Lung (tissue), 12 donors: ENCODE results near the gene TUG1. TPM values are rescaled to one million over a fixed set of nuclear protein-coding genes. Genes with fewer than 3 reads are reported as not detected.

Source experiments
- ATAC-seq: fragments of 200-7000 bp; cut with Tn5 transposase; one replicate; pipeline ENCODE4 v1.9.1; 2020; ENCODE audit warnings: moderate number of reproducible peaks; ENCODE audit not compliant: insufficient read depth, low FRiP score
- DNase-seq, 3 donors: peaks; one replicate each; pipeline ENCODE4 v3.0.0-alpha.2; 2013 to 2017
- H3K27ac ChIP-seq, 2 donors: one replicate each; pipeline ENCODE4 v1.5.1; 2013; ENCODE audit warnings: mild to moderate bottlenecking in 2 of 2, moderate library complexity in 2 of 2, control low read depth in 1 of 2, inconsistent platforms in 1 of 2, low read depth in 1 of 2, low read length in 1 of 2
- H3K27me3 ChIP-seq, 3 donors: one replicate each; pipeline ENCODE4 v1.5.1; 2013; ENCODE audit warnings: low read length in 2 of 3; ENCODE audit not compliant: control insufficient read depth in 3 of 3, insufficient read depth in 3 of 3
- H3K36me3 ChIP-seq, 4 donors: one replicate each; pipeline ENCODE4 v1.5.1; 2013; ENCODE audit warnings: low read length in 4 of 4, mild to moderate bottlenecking in 1 of 4, moderate library complexity in 1 of 4; ENCODE audit not compliant: control insufficient read depth in 4 of 4, insufficient read depth in 4 of 4
- H3K4me1 ChIP-seq, 5 donors: one replicate each; pipeline ENCODE4 v1.5.1; 2013; ENCODE audit warnings: low read length in 5 of 5, mild to moderate bottlenecking in 2 of 5, moderate library complexity in 1 of 5; ENCODE audit not compliant: control insufficient read depth in 5 of 5, insufficient read depth in 5 of 5
- H3K4me3 ChIP-seq: one replicate; pipeline ENCODE4 v1.5.1; 2013; ENCODE audit warnings: mild to moderate bottlenecking, control low read depth, moderate library complexity
- H3K9ac ChIP-seq, 2 donors: one replicate each; pipeline ENCODE4 v1.5.1; 2013; ENCODE audit warnings: low read length in 2 of 2, control low read depth in 1 of 2; ENCODE audit not compliant: insufficient read depth in 1 of 2
- H3K9me3 ChIP-seq, 4 donors: one replicate each; pipeline ENCODE4 v1.5.1; 2013; ENCODE audit warnings: low read length in 3 of 4, mild to moderate bottlenecking in 1 of 4, moderate library complexity in 1 of 4; ENCODE audit not compliant: control insufficient read depth in 4 of 4, insufficient read depth in 3 of 4
- CTCF ChIP-seq: IDR thresholded peaks from 2 replicates; pipeline ENCODE4 v1.5.1; 2012; ENCODE audit warnings: mild to moderate bottlenecking; ENCODE audit errors: control extremely low read depth, extremely low read depth
- whole genome bisulfite sequencing, 2 donors: extraction: QIAGEN DNeasy Blood & Tissue Kit; methylation state at CpG; one replicate each; pipeline ENCODE4 v1.1.7; 2013; 5-methylcytosine and 5-hydroxymethylcytosine counted together
- polyA plus RNA-seq, 2 donors: library from polyadenylated mRNA; stranded (reverse); fragments of 200-250 nt; gene quantifications; one replicate each; pipeline ENCODE4 v1.2.1, GENCODE V29; 2013
- total RNA-seq, 2 donors: library from RNA; depleted of rRNA in 1 of 2; stranded (reverse); fragments of >200 nt in 1 of 2; gene quantifications; one replicate each; pipeline ENCODE4 v1.2.1, GENCODE V29; 2014 to 2021
- donor health status: control.
- donor health status: control.
- donor health status: Bipolar disorder and iron deficiency.
- donor health status: healthy.
- donor health status: DM: yes; HTN: yes; CAD: no.

Gene TUG1
- total and polyA plus RNA-seq, 4 donors, result 24.3 to 147 (median 40.2) TPM

DNA sequence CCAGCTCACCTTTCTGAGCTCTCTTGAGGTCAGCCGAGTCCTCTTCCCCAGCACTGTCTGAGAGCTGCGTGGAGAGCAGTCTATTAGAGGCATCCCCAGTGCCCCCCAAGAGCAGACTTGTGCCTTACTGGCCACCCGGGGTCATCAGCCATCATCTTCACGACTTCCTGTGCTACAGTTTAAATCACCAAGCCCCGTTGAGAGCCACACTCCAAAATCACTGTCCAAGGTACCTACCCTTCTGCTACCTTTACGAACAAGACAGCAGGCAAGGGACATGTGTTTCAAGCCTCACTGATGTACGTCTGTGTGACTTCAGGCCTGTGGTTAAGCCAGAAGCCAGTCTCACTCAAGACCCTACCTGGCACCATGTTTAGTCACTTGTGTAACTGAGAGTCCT is 35.6 kb upstream of the TUG1 start:
- WGBS, 2 donors, result 88 to 89% methylated on average over 7 of the region's 7 CpGs
- Histone ChIP-seq H3K4me3 (no peak overlapping the region), H3K27me3 (no peaks in the 10 kb centered on the region), H3K4me1 (no peaks in the 10 kb centered on the region), H3K9ac (no peak overlapping the region), H3K27ac (no peak overlapping the region), H3K36me3 (peaks cover 60 to 80% (median 67%) of the 10 kb centered on the region in 4 donors), H3K9me3 (no peaks in the 10 kb centered on the region)
- no peak for TF ChIP-seq CTCF
- DNase-seq, result no peak
- ATAC-seq, result no peak

- TF ChIP-seq CTCF, result no peak
- no peak overlapping the region for H3K4me3 ChIP-seq
- H3K9me3 ChIP-seq, result no peaks in the 10 kb centered on the region
- H3K9ac ChIP-seq, result no peak overlapping the region
- 83 to 91% methylated on average over 8 of the region's 8 CpGs for WGBS, 2 donors
- no peak overlapping the region for H3K27ac ChIP-seq
- DNase-seq (no peak), ATAC-seq (no peak)
- no peaks in the 10 kb centered on the region for H3K4me1 ChIP-seq
- H3K27me3 ChIP-seq, result no peaks in the 10 kb centered on the region
- H3K36me3 ChIP-seq, result peaks cover 61 to 78% (median 68%) of the 10 kb centered on the region in 4 donors
These were observed 35.0 kb upstream of the TUG1 start for GRCh38 chr22:30934053-30934452.

DNA sequence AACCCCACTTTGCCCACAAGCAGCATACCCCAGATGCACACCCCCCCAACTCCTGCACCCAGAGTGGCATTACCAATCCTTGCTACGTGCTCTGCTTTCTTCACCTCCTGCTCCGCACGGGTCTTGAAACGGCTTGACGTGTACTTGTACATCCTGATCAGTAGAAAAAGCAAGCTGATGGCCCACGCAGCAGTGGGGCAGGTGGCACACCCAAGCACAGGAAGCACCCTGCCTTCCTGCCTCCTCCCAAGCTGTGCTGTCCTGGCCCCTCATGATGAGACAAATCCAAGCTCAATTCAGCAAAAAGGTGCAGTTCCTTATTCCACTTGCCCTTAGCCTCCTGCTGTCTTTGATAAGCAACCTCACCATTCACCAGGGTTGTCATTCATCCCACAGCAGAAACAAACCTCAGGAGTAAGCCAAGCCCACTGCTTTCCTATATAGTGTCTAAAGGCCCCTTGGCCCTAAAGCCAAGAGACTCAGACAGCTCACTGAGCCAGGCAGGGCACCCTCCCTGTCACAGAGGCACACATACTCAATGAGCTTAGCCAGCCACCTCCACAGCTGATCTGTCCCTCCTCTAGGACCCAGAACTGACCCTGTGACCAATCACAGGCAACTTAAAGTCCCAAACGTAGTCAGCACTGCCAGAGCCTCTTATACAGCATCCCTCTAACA is 28.2 kb upstream of the TUG1 start:
- Histone ChIP-seq H3K9ac (no peak overlapping the region), H3K4me3 (no peak overlapping the region), H3K27me3 (no peaks in the 10 kb centered on the region), H3K9me3 (peaks cover 0 to 2% (median 0%) of the 10 kb centered on the region in 4 donors), H3K4me1 (no peaks in the 10 kb centered on the region), H3K27ac (no peak overlapping the region), H3K36me3 (peaks cover 64 to 74% (median 72%) of the 10 kb centered on the region in 4 donors)
- TF ChIP-seq CTCF, result no peak
- DNase-seq (no peak), ATAC-seq (no peak)
- WGBS, 2 donors, result 62 to 73% methylated on average over 7 of the region's 7 CpGs

GRCh38 chr22:30941363-30941740 is 27.7 kb upstream of the TUG1 start:
- Histone ChIP-seq H3K4me1 (no peaks in the 10 kb centered on the region), H3K4me3 (no peak overlapping the region), H3K36me3 (peaks cover 66 to 76% (median 74%) of the 10 kb centered on the region in 4 donors), H3K27ac (no peak overlapping the region), H3K9me3 (peaks cover 0 to 2% (median 0%) of the 10 kb centered on the region in 4 donors), H3K27me3 (no peaks in the 10 kb centered on the region), H3K9ac (no peak overlapping the region)
- DNase-seq (no peak), ATAC-seq (no peak)
- WGBS, 2 donors, result 84 to 89% methylated on average over 11 of the region's 11 CpGs
- no peak for TF ChIP-seq CTCF
